GM12878 (cell line): ENCODE measurements around the gene EXOC4. TPM values are rescaled to one million over a fixed set of nuclear protein-coding genes. Genes with fewer than 3 reads are reported as not detected.

ENCODE experiments used
- ATAC-seq: fragments of 200-7000 bp; cut with Tn5 transposase; 3 replicates; pipeline ENCODE4 v1.9.1; 2020; ENCODE audit warnings: mild to moderate bottlenecking, moderate library complexity
- BruUV-seq: library from RNA; stranded (reverse); fragments of 400-500 nt; replicated peaks from 2 replicates; lab custom pipeline; 2021; lab: Mats Ljungman, UMichigan
- CTCF ChIA-PET: fragments of 300-600 bp; sonication (Branson Sonifier 250); formaldehyde crosslinking; extraction: SDS; loops from one replicate; lab custom pipeline; 2021; ENCODE audit warnings: inconsistent platforms; lab: Yijun Ruan, JAX
- POLR2A ChIA-PET: fragments of 350-600 bp; formaldehyde crosslinking; extraction: SDS; loops from one replicate; lab custom pipeline; 2021; ENCODE audit warnings: inconsistent platforms; lab: Charles Lee
- RAD21 ChIA-PET: fragments of 300-600 bp; sonication (Branson Sonifier 250); formaldehyde crosslinking; loops from one replicate; lab custom pipeline; 2023; ENCODE audit warnings: antibody characterized with exemption; ENCODE audit not compliant: unreplicated experiment; lab: Charles Lee
- SMC1A ChIA-PET: fragments of 300-600 bp; sonication (Branson Sonifier 250); formaldehyde crosslinking; loops from one replicate; lab custom pipeline; 2023; ENCODE audit not compliant: unreplicated experiment, uncharacterized antibody; lab: Charles Lee
- DNase-seq: peaks from one replicate; pipeline ENCODE4 v3.0.0-alpha.2; 2011; ENCODE audit warnings: low read depth, low spot score
- FAIRE-seq: peaks from 3 replicates; lab custom pipeline; 2011; peaks lifted over from hg19 to GRCh38; lab: Jason Lieb, UNC
- H2AFZ ChIP-seq: 2 replicates; pipeline ENCODE4 v1.6.0; 2011; ENCODE audit warnings: low read depth, low read length, control low read depth; ENCODE audit not compliant: control insufficient read depth
- H3K27ac ChIP-seq: 2 replicates; pipeline ENCODE4 v1.5.1; 2011; ENCODE audit warnings: control low read depth; ENCODE audit not compliant: control insufficient read depth, insufficient read depth
- H3K27me3 ChIP-seq, 2 experiments: replicated peaks in 1 of 2; 2 replicates each; pipeline versions ENCODE4 v1.6.0 to v1.6.1; 2011; ENCODE audit warnings: low read length in 1 of 2; ENCODE audit not compliant: control insufficient read depth in 2 of 2, insufficient read depth in 2 of 2
- H3K36me3 ChIP-seq, 2 experiments: 2 replicates each; pipeline ENCODE4 v1.5.1; 2011; ENCODE audit warnings: low read length in 1 of 2; ENCODE audit not compliant: control insufficient read depth in 2 of 2, insufficient read depth in 2 of 2
- H3K4me1 ChIP-seq: 2 replicates; pipeline ENCODE4 v1.6.1; 2011; ENCODE audit warnings: mild to moderate bottlenecking, low read length, moderate library complexity, mixed read lengths; ENCODE audit not compliant: control insufficient read depth, insufficient read depth
- H3K4me2 ChIP-seq: 2 replicates; pipeline ENCODE4 v1.6.0; 2011; ENCODE audit warnings: control low read depth; ENCODE audit not compliant: control insufficient read depth, insufficient read depth
- H3K4me3 ChIP-seq: fragments of 200-600 bp; sonication (generic); 2 replicates; pipeline ENCODE4 v1.5.1; 2016
- H3K79me2 ChIP-seq: 2 replicates; pipeline ENCODE4 v1.6.0; 2011; ENCODE audit warnings: low read length; ENCODE audit not compliant: control insufficient read depth, insufficient read depth
- H3K9ac ChIP-seq: 2 replicates; pipeline ENCODE4 v1.8.0; 2011; ENCODE audit warnings: low read length, control low read depth, mixed read lengths; ENCODE audit not compliant: control insufficient read depth, insufficient read depth
- H3K9me3 ChIP-seq: replicated peaks from 3 replicates; pipeline ENCODE4 v1.5.1; 2011; ENCODE audit warnings: mild to moderate bottlenecking, low read length; ENCODE audit not compliant: control insufficient read depth, insufficient read depth
- H4K20me1 ChIP-seq: 2 replicates; pipeline ENCODE4 v1.6.0; 2011; ENCODE audit not compliant: control insufficient read depth, insufficient read depth
- FOS ChIP-seq: IDR thresholded peaks from 3 replicates; pipeline ENCODE4 v1.6.1; 2011; ENCODE audit warnings: borderline replicate concordance; ENCODE audit not compliant: insufficient read length; ENCODE audit errors: extremely low read depth
- GATAD2B ChIP-seq: fragments of 450-650 bp; conservative IDR thresholded peaks from 2 replicates; pipeline ENCODE4 v1.6.1; 2017; ENCODE audit warnings: low read depth, mild to moderate bottlenecking, moderate library complexity
- HDAC2 ChIP-seq: fragments of 200-600 bp; sonication (generic); IDR thresholded peaks from 2 replicates; pipeline ENCODE4 v1.6.1; 2017
- HDGF ChIP-seq: fragments of 450-650 bp; IDR thresholded peaks from 2 replicates; pipeline ENCODE4 v1.6.1; 2016; ENCODE audit warnings: antibody characterized with exemption
- IKZF2 ChIP-seq, 2 experiments: fragments of 450-650 bp; IDR thresholded peaks; 2 replicates each; pipeline ENCODE4 v1.6.1; 2017; ENCODE audit warnings: mild to moderate bottlenecking in 2 of 2, moderate library complexity in 2 of 2
- JUNB ChIP-seq: IDR thresholded peaks from 2 replicates; pipeline ENCODE4 v1.6.1; 2016; ENCODE audit warnings: antibody characterized with exemption, mild to moderate bottlenecking
- JUND ChIP-seq: IDR thresholded peaks from 2 replicates; pipeline ENCODE4 v1.6.1; 2012; ENCODE audit warnings: low read depth, mild to moderate bottlenecking, low read length, improper control_type of control experiment, moderate library complexity
- NR2F1 ChIP-seq: fragments of 450-650 bp; conservative IDR thresholded peaks from 2 replicates; pipeline ENCODE4 v1.6.1; 2017; ENCODE audit warnings: mild to moderate bottlenecking
- PAX8 ChIP-seq: fragments of 450-650 bp; IDR thresholded peaks from 2 replicates; pipeline ENCODE4 v1.6.1; 2017; ENCODE audit warnings: mild to moderate bottlenecking, moderate library complexity
- YY1 ChIP-seq: IDR thresholded peaks from 2 replicates; pipeline ENCODE4 v1.6.1; 2011; ENCODE audit warnings: low read depth, mild to moderate bottlenecking, low read length
- ZNF384 ChIP-seq: IDR thresholded peaks from 2 replicates; pipeline ENCODE4 v1.6.1; 2012; ENCODE audit warnings: low read depth, mild to moderate bottlenecking, low read length, improper control_type of control experiment, borderline replicate concordance
- WGBS: methylation state at CpG from one replicate; pipeline ENCODE4 v1.1.6; 2016; ENCODE audit warnings: low lambda C conversion rate; ENCODE audit not compliant: insufficient replicate concordance, insufficient coverage; ENCODE audit errors: missing lambda C conversion rate; 5-methylcytosine and 5-hydroxymethylcytosine counted together
- in situ Hi-C: fragments of 300-500 bp; cut with MboI; formaldehyde crosslinking; loops from 9 replicates; pipeline ENCODE4 v1.14.3; 2018; ENCODE audit warnings: mixed read lengths
- intact Hi-C: fragments of 100-400 bp; cut with micrococcal nuclease; formaldehyde crosslinking; loops from one replicate; pipeline ENCODE4 v1.14.2; 2022; ENCODE audit not compliant: unreplicated experiment
- polyA plus RNA-seq, 11 experiments: library from polyadenylated mRNA; depleted of rRNA in 4 of 11; unstranded in 6 of 11; stranded (reverse) in 5 of 11; fragments of >200 nt; fragmentation: Nextera tagmentation in 4 of 11; fragmentation: Illumina TruSeq in 1 of 11; extraction: Ambion mirVana in 4 of 11; extraction: Trizol in 1 of 11; gene quantifications; 1 replicate in 1 of 11; 2 replicates in 10 of 11; pipeline versions ENCODE4 v1.2.1 to v1.2.3, GENCODE V29; 2011 to 2016; ENCODE audit warnings: inconsistent platforms in 2 of 11, missing spikeins in 2 of 11, low read depth in 1 of 11
- total RNA-seq, 4 experiments: library from RNA; depleted of rRNA in 3 of 4; stranded (reverse); fragments of >200 nt in 3 of 4; fragmentation: Illumina TruSeq in 1 of 4; extraction: Trizol in 1 of 4; gene quantifications; 2 replicates each; pipeline versions ENCODE4 v1.2.1 to v1.2.3, GENCODE V29; 2013 to 2021
- TF ChIP-seq, protein P1 (sequence below): fragments of 450-650 bp; IDR thresholded peaks from 2 replicates; pipeline ENCODE4 v1.6.1; 2016; ENCODE audit warnings: mild to moderate bottlenecking
- TF ChIP-seq, protein P2 (sequence below): fragments of 450-650 bp; IDR thresholded peaks from 2 replicates; pipeline ENCODE4 v1.6.1; 2017; ENCODE audit warnings: mild to moderate bottlenecking, low read depth, inconsistent platforms; ENCODE audit not compliant: poor library complexity, severe bottlenecking

Gene EXOC4
- total and polyA plus RNA-seq, 10 of the 15 experiments (the other 5 are each of a cell fraction or from before 2014, with no cell fraction given), result 13.2 to 44.5 (median 29.6) TPM

DNA sequence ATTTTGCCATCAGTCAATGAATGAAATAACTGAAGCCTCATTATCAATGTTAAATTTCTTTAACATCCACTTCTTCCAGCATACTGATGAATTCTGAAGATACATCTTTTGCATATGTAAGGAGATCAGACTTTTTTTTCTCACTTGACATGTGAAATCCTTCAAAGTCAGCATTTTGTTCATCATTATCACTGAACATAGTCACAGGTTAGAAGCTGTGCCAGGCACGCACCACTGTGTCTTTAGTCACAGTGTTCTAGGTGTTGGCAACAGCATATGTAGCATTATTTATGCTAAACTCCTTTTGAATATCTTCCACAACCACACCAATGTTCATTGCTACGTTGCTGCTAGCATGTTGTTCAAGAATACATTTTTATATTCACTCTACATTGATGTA, 450.1 kb downstream of the EXOC4 start:
- FAIRE-seq (no peak), ATAC-seq (no peak), DNase-seq (no peak)
- H3K4me1 ChIP-seq, result no peaks in the 10 kb centered on the region
- intact Hi-C loops, result no loop called here
- H4K20me1 ChIP-seq, result no peaks in the 10 kb centered on the region
- no peak overlapping the region for H2AFZ ChIP-seq
- H3K4me2 ChIP-seq, result no peak overlapping the region
- H3K9ac ChIP-seq, result no peak overlapping the region
- TF ChIP-seq FOS, result no peak
- TF ChIP-seq PAX8, result no peak
- TF ChIP-seq, protein P1, sequence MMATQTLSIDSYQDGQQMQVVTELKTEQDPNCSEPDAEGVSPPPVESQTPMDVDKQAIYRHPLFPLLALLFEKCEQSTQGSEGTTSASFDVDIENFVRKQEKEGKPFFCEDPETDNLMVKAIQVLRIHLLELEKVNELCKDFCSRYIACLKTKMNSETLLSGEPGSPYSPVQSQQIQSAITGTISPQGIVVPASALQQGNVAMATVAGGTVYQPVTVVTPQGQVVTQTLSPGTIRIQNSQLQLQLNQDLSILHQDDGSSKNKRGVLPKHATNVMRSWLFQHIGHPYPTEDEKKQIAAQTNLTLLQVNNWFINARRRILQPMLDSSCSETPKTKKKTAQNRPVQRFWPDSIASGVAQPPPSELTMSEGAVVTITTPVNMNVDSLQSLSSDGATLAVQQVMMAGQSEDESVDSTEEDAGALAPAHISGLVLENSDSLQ, result no peak
- no peak for TF ChIP-seq HDGF
- TF ChIP-seq IKZF2 (IDR thresholded peaks at IDR 0.05), result no peak
- TF ChIP-seq JUNB, result no peak
- no peak for TF ChIP-seq HDAC2
- TF ChIP-seq YY1, result no peak
- no peak for TF ChIP-seq ZNF384
- no peak for TF ChIP-seq JUND
- no peak for TF ChIP-seq NR2F1
- TF ChIP-seq GATAD2B, result no peak
- TF ChIP-seq, protein P2, sequence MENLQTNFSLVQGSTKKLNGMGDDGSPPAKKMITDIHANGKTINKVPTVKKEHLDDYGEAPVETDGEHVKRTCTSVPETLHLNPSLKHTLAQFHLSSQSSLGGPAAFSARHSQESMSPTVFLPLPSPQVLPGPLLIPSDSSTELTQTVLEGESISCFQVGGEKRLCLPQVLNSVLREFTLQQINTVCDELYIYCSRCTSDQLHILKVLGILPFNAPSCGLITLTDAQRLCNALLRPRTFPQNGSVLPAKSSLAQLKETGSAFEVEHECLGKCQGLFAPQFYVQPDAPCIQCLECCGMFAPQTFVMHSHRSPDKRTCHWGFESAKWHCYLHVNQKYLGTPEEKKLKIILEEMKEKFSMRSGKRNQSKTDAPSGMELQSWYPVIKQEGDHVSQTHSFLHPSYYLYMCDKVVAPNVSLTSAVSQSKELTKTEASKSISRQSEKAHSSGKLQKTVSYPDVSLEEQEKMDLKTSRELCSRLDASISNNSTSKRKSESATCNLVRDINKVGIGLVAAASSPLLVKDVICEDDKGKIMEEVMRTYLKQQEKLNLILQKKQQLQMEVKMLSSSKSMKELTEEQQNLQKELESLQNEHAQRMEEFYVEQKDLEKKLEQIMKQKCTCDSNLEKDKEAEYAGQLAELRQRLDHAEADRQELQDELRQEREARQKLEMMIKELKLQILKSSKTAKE, result no peak
- no peak overlapping the region for H3K4me3 ChIP-seq
- WGBS, result 75% methylated on average over 2 of the region's 2 CpGs
- POLR2A ChIA-PET, result no interaction called here
- H3K27me3 ChIP-seq, result no peaks in the 10 kb centered on the region
- no peak overlapping the region for H3K27ac ChIP-seq
- H3K9me3 ChIP-seq, result no peaks in the 10 kb centered on the region
- RAD21 ChIA-PET, result no interaction called here
- in situ Hi-C loops, result no loop called here
- BruUV-seq, result no TSS peak
- no peaks in the 10 kb centered on the region for H3K36me3 ChIP-seq
- H3K79me2 ChIP-seq, result no peaks in the 10 kb centered on the region
- SMC1A ChIA-PET, result no interaction called here
- CTCF ChIA-PET, result interaction anchor here (0.7 kb wide), 1 partner anchor 49 kb away, joined by 3 read pairs; no protein-coding TSS in a partner anchor
